ENCODE data around the gene ARHGAP24. TPM values are rescaled to one million over a fixed set of nuclear protein-coding genes. Genes with fewer than 3 reads are reported as not detected.

The ARHGAP24 gene
- total and polyA plus RNA-seq, 12 donors, result 0.72 to 53.4 (median 4.4) TPM

GRCh38 chr4:85486425-85487086 lies 11.6 kb downstream of the ARHGAP24 start:
- TF ChIP-seq, protein P1, sequence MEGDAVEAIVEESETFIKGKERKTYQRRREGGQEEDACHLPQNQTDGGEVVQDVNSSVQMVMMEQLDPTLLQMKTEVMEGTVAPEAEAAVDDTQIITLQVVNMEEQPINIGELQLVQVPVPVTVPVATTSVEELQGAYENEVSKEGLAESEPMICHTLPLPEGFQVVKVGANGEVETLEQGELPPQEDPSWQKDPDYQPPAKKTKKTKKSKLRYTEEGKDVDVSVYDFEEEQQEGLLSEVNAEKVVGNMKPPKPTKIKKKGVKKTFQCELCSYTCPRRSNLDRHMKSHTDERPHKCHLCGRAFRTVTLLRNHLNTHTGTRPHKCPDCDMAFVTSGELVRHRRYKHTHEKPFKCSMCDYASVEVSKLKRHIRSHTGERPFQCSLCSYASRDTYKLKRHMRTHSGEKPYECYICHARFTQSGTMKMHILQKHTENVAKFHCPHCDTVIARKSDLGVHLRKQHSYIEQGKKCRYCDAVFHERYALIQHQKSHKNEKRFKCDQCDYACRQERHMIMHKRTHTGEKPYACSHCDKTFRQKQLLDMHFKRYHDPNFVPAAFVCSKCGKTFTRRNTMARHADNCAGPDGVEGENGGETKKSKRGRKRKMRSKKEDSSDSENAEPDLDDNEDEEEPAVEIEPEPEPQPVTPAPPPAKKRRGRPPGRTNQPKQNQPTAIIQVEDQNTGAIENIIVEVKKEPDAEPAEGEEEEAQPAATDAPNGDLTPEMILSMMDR (IDR thresholded peaks at IDR 0.05), result no peak
- TF ChIP-seq POLR2A (IDR thresholded peaks at IDR 0.05), result no peak
- no peak overlapping the region for H3K27ac ChIP-seq
- intact Hi-C loops (cut with DNase I), result no loop called here
- no peak for DNase-seq
- no peaks in the 10 kb centered on the region for H3K9me3 ChIP-seq (replicated peaks in 1 of 3)
- WGBS, 4 donors, result 78 to 84% (median 81%) methylated on average over 3 of the region's 3 CpGs
- H3K4me1 ChIP-seq (replicated peaks in 1 of 2), result no peaks in the 10 kb centered on the region
- H3K4me3 ChIP-seq, result no peak overlapping the region
- H3K36me3 ChIP-seq (replicated peaks in 1 of 2), result no peaks in the 10 kb centered on the region
- no peaks in the 10 kb centered on the region for H3K27me3 ChIP-seq

DNA sequence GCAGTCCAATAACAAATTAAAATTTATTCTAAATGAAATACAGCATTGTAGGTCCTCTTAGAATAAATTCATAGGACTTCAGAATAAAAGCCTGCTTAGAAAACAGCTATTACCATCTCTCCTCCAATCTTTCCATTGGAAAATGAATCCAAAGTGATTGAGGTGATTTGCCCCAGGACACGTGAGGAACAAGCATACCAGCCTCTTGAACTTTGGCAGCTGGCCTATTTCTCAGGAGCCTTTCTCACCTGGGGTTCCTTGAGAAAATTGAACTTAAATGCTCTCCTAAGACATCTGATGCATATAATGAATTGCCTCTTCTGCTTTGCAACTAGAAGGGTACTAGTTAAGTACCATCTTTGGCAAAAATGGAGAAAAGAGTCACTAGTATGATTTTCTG lies 13.5 kb downstream of the ARHGAP24 start:
- DNase-seq, result no peak
- H3K9me3 ChIP-seq (replicated peaks in 1 of 3), result no peaks in the 10 kb centered on the region
- WGBS, 4 donors, result 69 to 94% (median 88%) methylated on average over 1 of the region's 1 CpG
- intact Hi-C loops (cut with DNase I), result no loop called here
- no peaks in the 10 kb centered on the region for H3K36me3 ChIP-seq (replicated peaks in 1 of 2)
- no peak for TF ChIP-seq POLR2A (IDR thresholded peaks at IDR 0.05)
- TF ChIP-seq, protein P1 (IDR thresholded peaks at IDR 0.05), result no peak
- H3K4me1 ChIP-seq (replicated peaks in 1 of 2), result no peaks in the 10 kb centered on the region
- H3K4me3 ChIP-seq, result no peak overlapping the region
- no peaks in the 10 kb centered on the region for H3K27me3 ChIP-seq
- H3K27ac ChIP-seq, result no peak overlapping the region

DNA sequence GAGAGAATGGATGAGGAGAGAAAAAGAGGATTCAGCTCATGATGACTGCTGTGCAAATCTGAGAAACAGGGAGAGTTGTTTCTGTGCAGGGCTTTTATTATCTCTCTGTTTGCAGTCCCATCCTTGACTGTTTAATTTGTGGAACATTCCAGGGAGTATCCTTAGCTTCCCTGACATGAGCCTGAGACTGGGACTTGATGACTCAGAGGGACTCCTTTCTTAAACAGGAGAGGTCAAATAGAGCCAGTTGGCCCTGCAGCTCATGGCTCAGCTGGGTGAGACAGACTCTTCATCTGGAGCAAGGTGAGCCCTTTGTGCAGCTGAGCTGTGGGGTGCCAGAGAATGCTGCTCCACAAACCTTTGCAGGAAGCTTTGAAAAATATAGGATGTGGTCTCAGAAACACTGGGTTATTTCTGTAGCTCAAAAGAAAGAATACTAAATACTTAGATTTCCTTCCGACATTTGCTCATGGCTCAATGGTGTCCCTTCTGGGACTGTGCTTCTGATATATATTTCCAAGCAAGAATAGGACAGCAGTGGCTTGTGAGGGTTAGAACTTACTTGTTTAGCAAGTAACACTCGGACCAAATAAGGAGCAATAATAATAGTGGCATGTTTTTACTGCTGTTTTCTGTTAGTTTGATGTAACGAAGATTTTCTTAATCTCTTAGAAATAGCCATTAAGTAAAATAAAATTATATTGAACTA lies 14.5 kb downstream of the ARHGAP24 start:
- intact Hi-C loops (cut with DNase I), result no loop called here
- Histone ChIP-seq H3K9me3 (replicated peaks in 1 of 3) (no peaks in the 10 kb centered on the region), H3K36me3 (replicated peaks in 1 of 2) (no peaks in the 10 kb centered on the region), H3K27ac (no peak overlapping the region), H3K4me1 (replicated peaks in 1 of 2) (no peaks in the 10 kb centered on the region), H3K4me3 (no peak overlapping the region), H3K27me3 (no peaks in the 10 kb centered on the region)
- TF ChIP-seq, protein P1 (IDR thresholded peaks at IDR 0.05), result no peak
- no peak for TF ChIP-seq POLR2A (IDR thresholded peaks at IDR 0.05)
- no peak for DNase-seq
- 85 to 94% (median 90%) methylated on average over 3 of the region's 3 CpGs for WGBS, 4 donors

DNA sequence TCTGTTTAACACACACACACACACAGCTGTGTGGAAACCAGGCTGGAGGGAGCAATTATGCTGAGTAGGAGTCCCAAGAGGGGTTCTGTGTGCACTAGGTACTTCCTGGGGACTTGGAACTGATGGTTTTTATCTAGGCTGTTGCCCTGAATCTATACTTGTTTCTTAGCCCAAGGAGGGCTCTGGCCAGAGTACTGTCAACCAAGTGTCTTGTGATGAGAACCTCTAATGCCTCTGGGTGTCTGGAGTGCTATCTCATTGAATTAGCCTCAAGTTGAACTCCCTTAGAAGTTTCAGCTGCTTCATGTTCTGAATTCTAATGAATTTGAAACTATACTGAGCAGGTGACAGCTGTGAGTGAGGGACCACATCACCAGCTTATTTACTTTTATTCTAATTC lies 16.6 kb downstream of the ARHGAP24 start:
- DNase-seq, result no peak
- no peaks in the 10 kb centered on the region for H3K27me3 ChIP-seq
- no peaks in the 10 kb centered on the region for H3K36me3 ChIP-seq (replicated peaks in 1 of 2)
- H3K4me3 ChIP-seq, result no peak overlapping the region
- peaks cover 0 to 5% of the 10 kb centered on the region in 2 donors for H3K4me1 ChIP-seq (replicated peaks in 1 of 2)
- intact Hi-C loops (cut with DNase I), result no loop called here
- no peak overlapping the region for H3K27ac ChIP-seq
- no peaks in the 10 kb centered on the region for H3K9me3 ChIP-seq (replicated peaks in 1 of 3)
- no peak for TF ChIP-seq POLR2A (IDR thresholded peaks at IDR 0.05)
- TF ChIP-seq, protein P1 (IDR thresholded peaks at IDR 0.05), result no peak
